ENCODE results near the gene LIMCH1. TPM values are rescaled to one million over a fixed set of nuclear protein-coding genes. Genes with fewer than 3 reads are reported as not detected.
A peak's percentile ranks its signal among the peaks of the same experiment; 100 is the strongest.

The LIMCH1 gene
- total RNA-seq, 1 experiment from 2014 or later = 3.3 TPM

DNA sequence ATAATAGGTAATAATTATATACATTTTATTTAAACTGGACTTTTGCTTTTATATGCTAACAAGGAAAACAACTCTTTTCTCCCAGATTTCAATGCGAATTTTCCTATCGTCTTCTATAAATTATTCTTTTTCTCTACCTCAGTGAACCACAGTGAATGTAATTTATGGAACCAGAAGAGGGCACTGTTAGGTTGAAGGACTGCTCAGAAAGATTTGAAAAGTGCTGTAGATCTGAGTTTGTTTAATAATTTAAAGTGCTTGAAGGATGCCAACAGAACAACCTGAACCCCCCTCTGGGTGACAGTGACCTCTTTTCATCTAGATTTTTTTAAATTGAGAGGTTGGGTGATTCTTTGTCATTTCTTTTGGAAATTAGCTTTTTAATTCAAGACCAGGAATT lies 155.7 kb downstream of the LIMCH1 start:
- no peak overlapping the region for H2BK120ac ChIP-seq (ENCODE audit: low read depth, low read length, poor library complexity, severe bottlenecking)
- no peak overlapping the region for H2BK20ac ChIP-seq (ENCODE audit: low read depth, low read length, poor library complexity, severe bottlenecking)
- DNase-seq = no peak
- no peaks in the 10 kb centered on the region for H3K27me3 ChIP-seq (ENCODE audit: insufficient read depth, low read length)
- H3K23ac ChIP-seq (ENCODE audit: insufficient read length, low read depth, low read length) = no peak overlapping the region
- H3K18ac ChIP-seq (ENCODE audit: insufficient read length, low read depth, low read length) = no peak overlapping the region
- no peak overlapping the region for H3T11ph ChIP-seq (ENCODE audit: low read length)
- no peaks in the 10 kb centered on the region for H3K4me1 ChIP-seq (ENCODE audit: insufficient read depth, low read length)
- H2BK5ac ChIP-seq (ENCODE audit: insufficient read length, low read length) = no peak overlapping the region
- no peak overlapping the region for H2AFZ ChIP-seq (ENCODE audit: low read length)
- no peak overlapping the region for H3K4me3 Mint-ChIP-seq
- H3K9me3 Mint-ChIP-seq = no peaks in the 10 kb centered on the region
- no peak overlapping the region for H3K27ac ChIP-seq (ENCODE audit: insufficient read length, low read depth, low read length)
- H3K4me2 ChIP-seq (ENCODE audit: insufficient read depth, insufficient read length, low read length) = no peak overlapping the region
- no peak overlapping the region for H3K27ac Mint-ChIP-seq
- peaks cover 24% of the 10 kb centered on the region for H3K27me3 Mint-ChIP-seq (ENCODE audit: low read depth)
- H4K5ac ChIP-seq (ENCODE audit: insufficient read length, low read depth, low read length) = no peak overlapping the region
- no peaks in the 10 kb centered on the region for H3K9me3 ChIP-seq (ENCODE audit: control insufficient read depth, low read depth, low read length)
- no peak overlapping the region for H3K56ac ChIP-seq (ENCODE audit: insufficient read length, low read depth, low read length)
- H2AK5ac ChIP-seq (ENCODE audit: insufficient read length, low read length) = no peak overlapping the region
- H3K23me2 ChIP-seq (ENCODE audit: insufficient read length, low read depth, low read length, poor library complexity, severe bottlenecking) = no peaks in the 10 kb centered on the region
- TF ChIP-seq, protein P1, sequence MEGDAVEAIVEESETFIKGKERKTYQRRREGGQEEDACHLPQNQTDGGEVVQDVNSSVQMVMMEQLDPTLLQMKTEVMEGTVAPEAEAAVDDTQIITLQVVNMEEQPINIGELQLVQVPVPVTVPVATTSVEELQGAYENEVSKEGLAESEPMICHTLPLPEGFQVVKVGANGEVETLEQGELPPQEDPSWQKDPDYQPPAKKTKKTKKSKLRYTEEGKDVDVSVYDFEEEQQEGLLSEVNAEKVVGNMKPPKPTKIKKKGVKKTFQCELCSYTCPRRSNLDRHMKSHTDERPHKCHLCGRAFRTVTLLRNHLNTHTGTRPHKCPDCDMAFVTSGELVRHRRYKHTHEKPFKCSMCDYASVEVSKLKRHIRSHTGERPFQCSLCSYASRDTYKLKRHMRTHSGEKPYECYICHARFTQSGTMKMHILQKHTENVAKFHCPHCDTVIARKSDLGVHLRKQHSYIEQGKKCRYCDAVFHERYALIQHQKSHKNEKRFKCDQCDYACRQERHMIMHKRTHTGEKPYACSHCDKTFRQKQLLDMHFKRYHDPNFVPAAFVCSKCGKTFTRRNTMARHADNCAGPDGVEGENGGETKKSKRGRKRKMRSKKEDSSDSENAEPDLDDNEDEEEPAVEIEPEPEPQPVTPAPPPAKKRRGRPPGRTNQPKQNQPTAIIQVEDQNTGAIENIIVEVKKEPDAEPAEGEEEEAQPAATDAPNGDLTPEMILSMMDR (conservative IDR thresholded peaks at IDR 0.05) = peak; percentile 69
- H3K9ac ChIP-seq (ENCODE audit: extremely low read depth, insufficient read length, low read length) = no peak overlapping the region
- no peaks in the 10 kb centered on the region for H4K20me1 ChIP-seq (ENCODE audit: control insufficient read depth, insufficient read depth, insufficient read length)
- H3K4ac ChIP-seq (ENCODE audit: low read depth, low read length) = no peak overlapping the region
- H3K14ac ChIP-seq (ENCODE audit: insufficient read depth, low read length) = no peak overlapping the region
- no CpG with 5 or more reads among the region's 2 CpGs for WGBS (ENCODE audit: extremely low coverage, insufficient read length, low lambda C conversion rate)
- no peak overlapping the region for H2BK12ac ChIP-seq (ENCODE audit: insufficient read length, low read depth, low read length)
- no peak overlapping the region for H2BK15ac ChIP-seq (ENCODE audit: low read depth, low read length)
- no peak overlapping the region for H4K91ac ChIP-seq (ENCODE audit: insufficient read length, low read depth, low read length)
- H3K79me2 ChIP-seq (ENCODE audit: insufficient read depth, low read length) = no peaks in the 10 kb centered on the region
- no peak overlapping the region for H4K8ac ChIP-seq (replicated peaks; ENCODE audit: insufficient read length, low read depth, low read length)
- no peaks in the 10 kb centered on the region for H3K79me1 ChIP-seq (ENCODE audit: insufficient read depth, low read depth, low read length, poor library complexity, severe bottlenecking)
- H3K36me3 Mint-ChIP-seq (ENCODE audit: insufficient read depth in 1 of 3, low read depth in 3 of 3) = no peaks in the 10 kb centered on the region
- peaks cover 7 to 11% of the 10 kb centered on the region in 2 experiments; a peak in 3 of 4 replicates for H3K4me1 Mint-ChIP-seq
